GM23338 (cell line): ENCODE results near the gene CNOT4. TPM values are rescaled to one million over a fixed set of nuclear protein-coding genes. Genes with fewer than 3 reads are reported as not detected.
"Not testable (repeated sequence)": the region's sequence is repeated elsewhere in the genome, so short reads cannot be mapped to it uniquely, and the experiment has no call there.

Source experiments
- ATAC-seq: fragments of 200-7000 bp; cut with Tn5 transposase; 3 replicates; pipeline ENCODE4 v1.9.1; 2020
- DNase-seq: peaks from one replicate; pipeline ENCODE4 v3.0.0-alpha.2; 2015; ENCODE audit warnings: low spot score
- H2AFZ ChIP-seq: fragments of 200-600 bp; sonication (generic); 2 replicates; pipeline ENCODE4 v1.8.0; 2016; ENCODE audit warnings: antibody characterized with exemption, mild to moderate bottlenecking, moderate library complexity
- H3F3A ChIP-seq: fragments of 200-600 bp; sonication (generic); replicated peaks from 2 replicates; pipeline ENCODE4 v1.8.0; 2017; ENCODE audit warnings: antibody characterized with exemption, mixed run types, low read depth
- H3K27ac ChIP-seq: fragments of 200-600 bp; sonication (generic); 2 replicates; pipeline ENCODE4 v1.6.1; 2016; ENCODE audit warnings: low read depth
- H3K27me3 ChIP-seq: fragments of 200-600 bp; sonication (generic); 2 replicates; pipeline ENCODE4 v1.8.0; 2016; ENCODE audit warnings: mild to moderate bottlenecking, mixed run types, moderate library complexity; ENCODE audit not compliant: insufficient read depth
- H3K36me3 ChIP-seq: fragments of 200-600 bp; sonication (generic); 2 replicates; pipeline ENCODE4 v1.8.0; 2016; ENCODE audit warnings: mild to moderate bottlenecking; ENCODE audit not compliant: insufficient read depth
- H3K4me1 ChIP-seq: fragments of 200-600 bp; sonication (generic); 2 replicates; pipeline ENCODE4 v1.8.0; 2016; ENCODE audit warnings: mild to moderate bottlenecking, moderate library complexity; ENCODE audit not compliant: insufficient read depth
- H3K4me2 ChIP-seq: fragments of 200-600 bp; sonication (generic); 2 replicates; pipeline ENCODE4 v1.7.1; 2017; ENCODE audit warnings: mixed run types
- H3K4me3 ChIP-seq: fragments of 200-600 bp; sonication (generic); 2 replicates; pipeline ENCODE4 v1.6.1; 2016; ENCODE audit warnings: mixed run types
- H3K79me2 ChIP-seq: fragments of 200-600 bp; sonication (generic); replicated peaks from 2 replicates; pipeline ENCODE4 v1.8.0; 2017; ENCODE audit warnings: mild to moderate bottlenecking; ENCODE audit not compliant: insufficient read depth
- H3K9me2 ChIP-seq: fragments of 200-600 bp; sonication (generic); 2 replicates; pipeline ENCODE4 v1.8.0; 2017; ENCODE audit not compliant: insufficient read depth
- H4K20me1 ChIP-seq: fragments of 200-600 bp; sonication (generic); replicated peaks from 2 replicates; pipeline ENCODE4 v1.8.0; 2017; ENCODE audit warnings: mild to moderate bottlenecking; ENCODE audit not compliant: insufficient read depth
- H3K27ac Mint-ChIP-seq: 2 replicates; pipeline ENCODE4 v1.8.0; 2020; ENCODE audit warnings: inconsistent platforms, mild to moderate bottlenecking, moderate library complexity, mixed read lengths
- H3K27me3 Mint-ChIP-seq: 3 replicates; pipeline ENCODE4 v1.8.0; 2022; ENCODE audit warnings: low read depth, mild to moderate bottlenecking, moderate library complexity, mixed read lengths, inconsistent platforms; ENCODE audit not compliant: insufficient read depth, poor library complexity
- H3K36me3 Mint-ChIP-seq: 3 replicates; pipeline ENCODE4 v1.8.0; 2021; ENCODE audit warnings: low read depth, mild to moderate bottlenecking, inconsistent platforms, moderate library complexity, mixed read lengths
- H3K4me1 Mint-ChIP-seq: 3 replicates; pipeline ENCODE4 v1.8.0; 2020; ENCODE audit warnings: mild to moderate bottlenecking, inconsistent platforms, mixed read lengths
- H3K4me3 Mint-ChIP-seq: 3 replicates; pipeline ENCODE4 v1.8.0; 2021; ENCODE audit warnings: moderate library complexity, mild to moderate bottlenecking, inconsistent platforms, mixed read lengths
- H3K9me3 Mint-ChIP-seq: 3 replicates; pipeline ENCODE4 v1.8.0; 2020; ENCODE audit warnings: moderate library complexity, mild to moderate bottlenecking, inconsistent platforms, mixed read lengths
- CREB1 ChIP-seq: fragments of 250-450 bp; sonication (Bioruptor Pico); IDR thresholded peaks from 2 replicates; pipeline ENCODE4 v1.5.0; 2020; ENCODE audit warnings: low read depth, mild to moderate bottlenecking, moderate library complexity
- CTCF ChIP-seq, 2 experiments: fragments of 200-600 bp in 1 of 2; sonication (generic) in 1 of 2; conservative IDR thresholded peaks; 2 replicates each; pipeline versions ENCODE4 v1.5.1 to v1.6.1; 2016 to 2017; ENCODE audit warnings: antibody characterized with exemption in 2 of 2, low read depth in 2 of 2, mild to moderate bottlenecking in 2 of 2, moderate library complexity in 1 of 2
- ETS1 ChIP-seq: IDR thresholded peaks from 2 replicates; pipeline ENCODE4 v1.6.1; 2016; ENCODE audit warnings: antibody characterized with exemption
- EZH2phosphoT487 ChIP-seq: fragments of 200-600 bp; sonication (generic); IDR thresholded peaks from one replicate; pipeline ENCODE4 v1.8.1; 2018; ENCODE audit warnings: antibody characterized with exemption; ENCODE audit not compliant: unreplicated experiment
- JUNB ChIP-seq: IDR thresholded peaks from one replicate; pipeline ENCODE4 v1.6.1; 2016; ENCODE audit warnings: antibody characterized with exemption; ENCODE audit not compliant: unreplicated experiment
- NANOG ChIP-seq: IDR thresholded peaks from 2 replicates; pipeline ENCODE4 v1.6.1; 2016; ENCODE audit warnings: antibody characterized with exemption, borderline replicate concordance
- POLR2AphosphoS5 ChIP-seq: IDR thresholded peaks from 2 replicates; pipeline ENCODE4 v1.6.1; 2016; ENCODE audit warnings: antibody characterized with exemption, low read depth
- STAT1 ChIP-seq: IDR thresholded peaks from one replicate; pipeline ENCODE4 v1.6.1; 2016; ENCODE audit warnings: antibody characterized with exemption; ENCODE audit not compliant: unreplicated experiment
- ZNF114 ChIP-seq: fragments of 250-450 bp; sonication (Bioruptor Pico); IDR thresholded peaks from 2 replicates; pipeline ENCODE4 v1.5.0; 2020; ENCODE audit warnings: mild to moderate bottlenecking, moderate library complexity
- ZNF331 ChIP-seq: fragments of 250-450 bp; sonication (Bioruptor Pico); IDR thresholded peaks from 2 replicates; pipeline ENCODE4 v1.5.0; 2020; ENCODE audit warnings: low read depth, mild to moderate bottlenecking, moderate library complexity
- ZNF462 ChIP-seq: fragments of 250-450 bp; sonication (Bioruptor Pico); IDR thresholded peaks from 2 replicates; pipeline ENCODE4 v1.5.0; 2020; ENCODE audit warnings: mild to moderate bottlenecking, moderate library complexity
- polyA plus RNA-seq: library from polyadenylated mRNA; unstranded; fragments of >200 nt; fragmentation: Nextera tagmentation; extraction: Ambion mirVana; gene quantifications from 2 replicates; pipeline ENCODE4 v1.2.1, GENCODE V29; 2016
- total RNA-seq: library from RNA; depleted of rRNA; stranded (reverse); fragments of >200 nt; shearing (Covaris generic); gene quantifications from 2 replicates; pipeline ENCODE4 v1.2.3, GENCODE V29; 2014

The CNOT4 gene
- total and polyA plus RNA-seq, 2 experiments from 2014 or later: 18.9 to 26.2 TPM

GRCh38 chr7:135497161-135497560 is 12.7 kb downstream of the CNOT4 start:
- H3K4me3 ChIP-seq, H3K27me3 Mint-ChIP-seq, H3K4me2 ChIP-seq, H3F3A ChIP-seq, H3K9me2 ChIP-seq, H3K4me3 Mint-ChIP-seq, H3K36me3 ChIP-seq, DNase-seq, H2AFZ ChIP-seq, H3K27ac ChIP-seq, H3K4me1 ChIP-seq, ATAC-seq, H3K27me3 ChIP-seq, H3K27ac Mint-ChIP-seq, H3K36me3 Mint-ChIP-seq, H3K9me3 Mint-ChIP-seq: not testable (repeated sequence)
- peaks cover 20% of the 10 kb centered on the region for H3K4me1 Mint-ChIP-seq
- peaks cover 26% of the 10 kb centered on the region for H4K20me1 ChIP-seq
- peaks cover 98% of the 10 kb centered on the region for H3K79me2 ChIP-seq

- Mint-ChIP-seq H3K27ac (no peak overlapping the region), H3K9me3 (no peaks in the 10 kb centered on the region), H3K4me3 (no peak overlapping the region), H3K27me3 (no peaks in the 10 kb centered on the region), H3K4me1 (peaks cover 3% of the 10 kb centered on the region; the same call in 1 of the 3 replicates), H3K36me3 (no peaks in the 10 kb centered on the region)
- DNase-seq (no peak), ATAC-seq (no peak)
- Histone ChIP-seq H3K4me1 (no peaks in the 10 kb centered on the region; the same call in 1 of the 2 replicates), H3K36me3 (no peaks in the 10 kb centered on the region), H3K79me2 (peaks cover 98% of the 10 kb centered on the region), H4K20me1 (peaks cover 44% of the 10 kb centered on the region), H3K27ac (no peak overlapping the region), H3K4me3 (no peak overlapping the region), H3F3A (no peaks in the 10 kb centered on the region), H3K9me2 (peaks cover 5% of the 10 kb centered on the region; the same call in 1 of the 2 replicates), H2AFZ (no peak overlapping the region), H3K27me3 (no peaks in the 10 kb centered on the region), H3K4me2 (no peak overlapping the region)
- TF ChIP-seq JUNB: no peak
- no peak for TF ChIP-seq CREB1 (CRISPR knock-in tag)
- no peak for TF ChIP-seq CTCF (conservative IDR thresholded peaks at IDR 0.05; ENCODE audit: low read depth in 2 of 2)
- no peak for TF ChIP-seq ZNF462 (CRISPR knock-in tag)
- no peak for TF ChIP-seq ZNF114 (CRISPR knock-in tag)
- no peak for TF ChIP-seq EZH2phosphoT487
- TF ChIP-seq NANOG: no peak
- no peak for TF ChIP-seq ETS1
- no peak for TF ChIP-seq STAT1
- no peak for TF ChIP-seq POLR2AphosphoS5
- no peak for TF ChIP-seq ZNF331 (CRISPR knock-in tag)
These were observed 16.5 kb downstream of the CNOT4 start for GRCh38 chr7:135493362-135493761.
